H1 (cell line): ENCODE data around the gene EPB41L3. TPM values are rescaled to one million over a fixed set of nuclear protein-coding genes. Genes with fewer than 3 reads are reported as not detected.

ENCODE experiments used
- CTCF ChIA-PET: fragments of 300-600 bp; sonication (Branson Sonifier 250); formaldehyde crosslinking; loops from one replicate; lab custom pipeline; 2021; ENCODE audit not compliant: partially characterized antibody; lab: Charles Lee
- POLR2A ChIA-PET: fragments of 300-600 bp; sonication (Branson Sonifier 250); formaldehyde crosslinking; loops from one replicate; lab custom pipeline; 2021; ENCODE audit warnings: inconsistent platforms; ENCODE audit not compliant: partially characterized antibody; lab: Charles Lee
- DNase-seq, 2 experiments: peaks; one replicate each; pipeline versions ENCODE4 v3.0.0 to v3.0.0-alpha.2; 2010 to 2022; ENCODE audit warnings: low spot score in 2 of 2, low read depth in 1 of 2, mixed read lengths in 1 of 2
- FAIRE-seq: peaks from 2 replicates; lab custom pipeline; 2011; peaks lifted over from hg19 to GRCh38; lab: Jason Lieb, UNC
- H2AFZ ChIP-seq: 2 replicates; pipeline ENCODE4 v1.8.1; 2012; ENCODE audit warnings: low read length, inconsistent platforms
- H2AK5ac ChIP-seq: 2 replicates; pipeline ENCODE4 v1.6.1; 2013; ENCODE audit warnings: low read depth, low read length
- H2BK120ac ChIP-seq: replicated peaks from 2 replicates; pipeline ENCODE3; 2013; ENCODE audit warnings: low read depth, low read length, inconsistent platforms
- H2BK12ac ChIP-seq: 2 replicates; pipeline ENCODE4 v1.6.1; 2013; ENCODE audit warnings: low read depth, low read length
- H2BK15ac ChIP-seq: 2 replicates; pipeline ENCODE4 v1.6.1; 2013; ENCODE audit warnings: low read length
- H2BK20ac ChIP-seq: 2 replicates; pipeline ENCODE4 v1.6.1; 2013; ENCODE audit warnings: low read length
- H2BK5ac ChIP-seq: 2 replicates; pipeline ENCODE4 v1.6.1; 2013; ENCODE audit warnings: low read depth, low read length
- H3K14ac ChIP-seq: 2 replicates; pipeline ENCODE4 v1.6.1; 2013; ENCODE audit warnings: inconsistent platforms; ENCODE audit not compliant: insufficient read length
- H3K18ac ChIP-seq: 2 replicates; pipeline ENCODE4 v1.6.1; 2013; ENCODE audit warnings: low read length; ENCODE audit errors: extremely low read depth
- H3K23ac ChIP-seq: 2 replicates; pipeline ENCODE4 v1.6.1; 2013; ENCODE audit warnings: inconsistent platforms; ENCODE audit not compliant: insufficient read length
- H3K23me2 ChIP-seq: 2 replicates; pipeline ENCODE4 v1.6.1; 2013; ENCODE audit warnings: low read depth, low read length
- H3K27ac ChIP-seq: 2 replicates; pipeline ENCODE4 v1.6.1; 2011; ENCODE audit warnings: low read depth, low read length, inconsistent platforms
- H3K27me3 ChIP-seq, 4 experiments: replicated peaks in 1 of 4; 1 replicate in 1 of 4; 2 replicates in 3 of 4; pipeline versions ENCODE4 v1.6.1 to v1.8.1; 2011 to 2013; ENCODE audit warnings: low read length in 3 of 4, mild to moderate bottlenecking in 3 of 4, inconsistent platforms in 2 of 4, mixed read lengths in 2 of 4, moderate library complexity in 1 of 4; ENCODE audit not compliant: control insufficient read depth in 3 of 4, insufficient read depth in 3 of 4; ENCODE audit errors: extremely low read depth in 1 of 4
- H3K36me3 ChIP-seq, 4 experiments: 2 replicates each; pipeline versions ENCODE4 v1.6.1 to v1.8.1; 2011 to 2013; ENCODE audit warnings: mild to moderate bottlenecking in 4 of 4, low read length in 3 of 4, moderate library complexity in 2 of 4, control low read depth in 1 of 4, inconsistent platforms in 1 of 4; ENCODE audit not compliant: insufficient read depth in 4 of 4, control insufficient read depth in 2 of 4
- H3K4ac ChIP-seq: replicated peaks from 2 replicates; pipeline ENCODE3; 2013; ENCODE audit warnings: low read length, low read depth, mixed read lengths, inconsistent platforms; ENCODE audit not compliant: insufficient read length
- H3K4me1 ChIP-seq, 4 experiments: replicated peaks in 1 of 4; 1 replicate in 1 of 4; 2 replicates in 3 of 4; pipeline versions ENCODE4 v1.6.1 to v1.8.1; 2011 to 2013; ENCODE audit warnings: low read length in 3 of 4, inconsistent platforms in 2 of 4, mixed read lengths in 1 of 4; ENCODE audit not compliant: insufficient read depth in 4 of 4, control insufficient read depth in 3 of 4
- H3K4me2 ChIP-seq, 2 experiments: 2 replicates each; pipeline versions ENCODE4 v1.6.1 to v1.8.1; 2011 to 2013; ENCODE audit warnings: low read depth in 2 of 2, low read length in 2 of 2, control low read depth in 1 of 2, inconsistent platforms in 1 of 2, mild to moderate bottlenecking in 1 of 2; ENCODE audit not compliant: insufficient read depth in 1 of 2
- H3K4me3 ChIP-seq, 4 experiments: fragments of 200-600, 300-600 bp in 1 of 4; sonication (generic), shearing (Covaris generic), sonication (Bioruptor Twin) in 1 of 4; 2 replicates each; pipeline versions ENCODE4 v1.5.1 to v1.8.1; 2011 to 2016; ENCODE audit warnings: low read length in 4 of 4, low read depth in 3 of 4, control low read depth in 2 of 4, inconsistent platforms in 2 of 4, mild to moderate bottlenecking in 2 of 4, mixed read lengths in 1 of 4, moderate library complexity in 1 of 4; ENCODE audit not compliant: insufficient read depth in 2 of 4; ENCODE audit errors: extremely low read depth in 1 of 4
- H3K56ac ChIP-seq: replicated peaks from 2 replicates; pipeline ENCODE3; 2013; ENCODE audit warnings: low read depth, mild to moderate bottlenecking, mixed read lengths, low read length, inconsistent platforms; ENCODE audit not compliant: insufficient read length
- H3K79me1 ChIP-seq: 2 replicates; pipeline ENCODE4 v1.6.1; 2013; ENCODE audit warnings: low read depth, low read length, control low read depth
- H3K79me2 ChIP-seq, 2 experiments: 2 replicates each; pipeline versions ENCODE4 v1.6.1 to v1.8.1; 2012 to 2013; ENCODE audit warnings: low read length in 2 of 2, mild to moderate bottlenecking in 2 of 2, inconsistent platforms in 1 of 2; ENCODE audit not compliant: insufficient read depth in 2 of 2, control insufficient read depth in 1 of 2
- H3K9ac ChIP-seq, 4 experiments: replicated peaks in 1 of 4; 1 replicate in 1 of 4; 2 replicates in 3 of 4; pipeline versions ENCODE4 v1.6.1 to v1.8.1; 2011 to 2013; ENCODE audit warnings: low read depth in 3 of 4, low read length in 3 of 4, control low read depth in 2 of 4, mild to moderate bottlenecking in 2 of 4, moderate library complexity in 2 of 4, inconsistent platforms in 1 of 4; ENCODE audit errors: extremely low read depth in 1 of 4
- H3K9me3 ChIP-seq, 2 experiments: 2 replicates each; pipeline versions ENCODE4 v1.6.1 to v1.8.1; 2012 to 2013; ENCODE audit warnings: mild to moderate bottlenecking in 2 of 2, moderate library complexity in 2 of 2, control low read depth in 1 of 2, inconsistent platforms in 1 of 2, low read depth in 1 of 2, low read length in 1 of 2, mixed read lengths in 1 of 2; ENCODE audit not compliant: insufficient read depth in 2 of 2
- H4K20me1 ChIP-seq, 2 experiments: replicated peaks in 1 of 2; 2 replicates each; pipeline versions ENCODE3 to v1.8.1; 2011 to 2013; ENCODE audit warnings: inconsistent platforms in 2 of 2, low read length in 2 of 2, mild to moderate bottlenecking in 1 of 2; ENCODE audit not compliant: insufficient read depth in 2 of 2, control insufficient read depth in 1 of 2
- H4K5ac ChIP-seq: 2 replicates; pipeline ENCODE4 v1.6.1; 2013; ENCODE audit warnings: low read length, low read depth, mixed read lengths, inconsistent platforms; ENCODE audit not compliant: insufficient read length
- H4K8ac ChIP-seq: 2 replicates; pipeline ENCODE4 v1.8.0; 2013; ENCODE audit warnings: mild to moderate bottlenecking, moderate library complexity, low read length, inconsistent platforms; ENCODE audit not compliant: insufficient read depth; ENCODE audit errors: extremely low read depth
- H4K91ac ChIP-seq: replicated peaks from 2 replicates; pipeline ENCODE3; 2013; ENCODE audit warnings: low read length, mixed read lengths, inconsistent platforms; ENCODE audit not compliant: insufficient read length
- ASH2L ChIP-seq: fragments of 200-600, 300-600 bp; sonication (generic); IDR thresholded peaks from one replicate; pipeline ENCODE4 v1.7.1; 2017; ENCODE audit warnings: low read length
- BACH1 ChIP-seq: IDR thresholded peaks from 2 replicates; pipeline ENCODE4 v1.6.1; 2012; ENCODE audit warnings: low read length, improper control_type of control experiment
- E2F6 ChIP-seq: IDR thresholded peaks from 2 replicates; pipeline ENCODE4 v1.6.1; 2012; ENCODE audit warnings: inconsistent platforms
- EP300 ChIP-seq, 2 experiments: IDR thresholded peaks; 1 replicate in 1 of 2; 2 replicates in 1 of 2; pipeline ENCODE4 v1.6.1; 2011 to 2012; ENCODE audit warnings: low read depth in 2 of 2, low read length in 2 of 2, mild to moderate bottlenecking in 2 of 2, borderline replicate concordance in 1 of 2, inconsistent platforms in 1 of 2, moderate library complexity in 1 of 2
- HDAC2 ChIP-seq, 2 experiments: fragments of 300-600 bp in 1 of 2; sonication (generic) in 1 of 2; IDR thresholded peaks; 2 replicates each; pipeline ENCODE4 v1.6.1; 2011 to 2012; ENCODE audit warnings: low read depth in 2 of 2, low read length in 2 of 2, mild to moderate bottlenecking in 2 of 2, moderate library complexity in 2 of 2, borderline replicate concordance in 1 of 2, inconsistent platforms in 1 of 2
- KDM4A ChIP-seq: IDR thresholded peaks from one replicate; pipeline ENCODE4 v1.7.1; 2012; ENCODE audit warnings: low read depth, mild to moderate bottlenecking, moderate library complexity, low read length, inconsistent platforms; ENCODE audit not compliant: severe bottlenecking
- RAD21 ChIP-seq, 2 experiments: IDR thresholded peaks in 1 of 2; conservative IDR thresholded peaks in 1 of 2; 2 replicates each; pipeline ENCODE4 v1.6.1; 2011; ENCODE audit warnings: low read depth in 2 of 2, low read length in 2 of 2, improper control_type of control experiment in 1 of 2, inconsistent platforms in 1 of 2, mild to moderate bottlenecking in 1 of 2, moderate library complexity in 1 of 2
- WGBS, 2 experiments: shearing (Covaris generic) in 1 of 2; methylation state at CpG; one replicate each; pipeline versions ENCODE4 v1.1.6 to v1.1.7; 2013 to 2015; ENCODE audit warnings: low lambda C conversion rate in 2 of 2, mixed read lengths in 2 of 2, inconsistent platforms in 1 of 2, low coverage in 1 of 2, missing lambda C conversion rate in 1 of 2; ENCODE audit not compliant: insufficient replicate concordance in 2 of 2, insufficient coverage in 1 of 2, insufficient read length in 1 of 2; ENCODE audit errors: extremely low coverage in 1 of 2, missing lambda C conversion rate in 1 of 2; 5-methylcytosine and 5-hydroxymethylcytosine counted together
- long read RNA-seq, 2 experiments: library from RNA in 1 of 2; library from capped mRNA in 1 of 2; stranded (forward); transcript quantifications; one replicate each; pipeline ENCODE4 v2.0.0, GENCODE V29; 2021; ENCODE audit warnings: inconsistent platforms in 1 of 2
- polyA minus RNA-seq, 3 experiments: library from RNA; depleted of rRNA, polyadenylated mRNA; stranded (reverse); fragments of >200 nt; gene quantifications; 1 replicate in 2 of 3; 2 replicates in 1 of 3; pipeline ENCODE4 v1.2.3, GENCODE V29; 2011
- polyA plus RNA-seq, 7 experiments: library from polyadenylated mRNA; depleted of rRNA in 3 of 7; stranded (reverse) in 5 of 7; unstranded in 2 of 7; fragments of >200 nt in 5 of 7; fragments of 200-250 nt in 2 of 7; gene quantifications; 1 replicate in 5 of 7; 2 replicates in 1 of 7; 4 replicates in 1 of 7; pipeline versions ENCODE4 v1.2.1 to v1.2.3, GENCODE V29; 2011 to 2013; ENCODE audit warnings: missing spikeins in 2 of 7, mixed read lengths in 2 of 7
- total RNA-seq: library from RNA; stranded (reverse); fragmentation: NEBNext Ultra II Directional; extraction: Animal tissue kit (Norgen Biotek cat#: 25700); gene quantifications from 2 replicates; pipeline ENCODE4 v1.2.1, GENCODE V29; 2021

Gene EPB41L3
- total RNA-seq = 12.8 and 16.1 TPM in 2 replicates
- polyA plus RNA-seq (2011; rRNA removed) = 7.8 and 7.9 TPM in 2 replicates
- 14.2 TPM for polyA plus RNA-seq (2011; cell fraction: cytosol; rRNA removed)
- polyA plus RNA-seq (2011; cell fraction: nucleus; rRNA removed) = 10.0 TPM
- polyA plus RNA-seq (2012, experiment 1 of 2) = 12.9 to 16.7 TPM (median 14.1 TPM) in 4 replicates
- 1.0 TPM for polyA plus RNA-seq (2012, experiment 2 of 2)
- 10.2 TPM for polyA plus RNA-seq (2013, experiment 1 of 2)
- 9.5 TPM for polyA plus RNA-seq (2013, experiment 2 of 2)
- polyA minus RNA-seq (2011; rRNA and poly(A)+ RNA removed) = 12.3 and 12.6 TPM in 2 replicates
- polyA minus RNA-seq (2011; cell fraction: cytosol; rRNA and poly(A)+ RNA removed) = 9.1 TPM
- 21.0 TPM for polyA minus RNA-seq (2011; cell fraction: nucleus; rRNA and poly(A)+ RNA removed)
- long read RNA-seq, experiment 1, partial matches to known transcripts = 0 of 2 reads
- long read RNA-seq, experiment 1, other reads (novel, unspliced or antisense) = 2 of 2 reads
- long read RNA-seq, experiment 2, partial matches to known transcripts = 1 of 1 reads
- long read RNA-seq, experiment 2, other reads (novel, unspliced or antisense) = 0 of 1 reads

- Histone ChIP-seq H3K79me1 (no peaks in the 10 kb centered on the region), H3K27ac (no peak within 1 kb of the TSS), H2BK15ac (no peak within 1 kb of the TSS), H2AK5ac (no peak within 1 kb of the TSS), H3K9ac (peak within 1 kb of the TSS in 3 of 4 experiments; percentile 20 to 57 (median 34); a peak in 3 of 7 replicates), H3K14ac (no peak within 1 kb of the TSS), H3K9me3 (no peaks in the 10 kb centered on the region), H4K8ac (peak within 1 kb of the TSS; percentile 46; the same call in 1 of the 2 replicates), H2AFZ (peak within 1 kb of the TSS; percentile 56; the same call in 1 of the 2 replicates), H4K5ac (no peak within 1 kb of the TSS), H3K4ac (no peak within 1 kb of the TSS), H3K18ac (no peak within 1 kb of the TSS; the same call in 1 of the 2 replicates), H3K23ac (no peak within 1 kb of the TSS), H3K56ac (no peak within 1 kb of the TSS), H3K27me3 (peaks cover 0 to 5% (median 3%) of the 10 kb centered on the region in 4 experiments; a peak in 4 of 7 replicates), H3K4me1 (peaks cover 0 to 3% (median 0%) of the 10 kb centered on the region in 4 experiments; a peak in 1 of 7 replicates), H4K20me1 (peaks cover 0 to 1% of the 10 kb centered on the region in 2 experiments), H3K36me3 (no peaks in the 10 kb centered on the region), H3K4me3 (peak within 1 kb of the TSS; percentile 66 to 89 (median 76)), H4K91ac (no peak within 1 kb of the TSS), H2BK5ac (no peak within 1 kb of the TSS), H3K79me2 (no peaks in the 10 kb centered on the region), H3K4me2 (peak within 1 kb of the TSS; percentile 74 to 78), H2BK20ac (no peak within 1 kb of the TSS), H3K23me2 (peaks cover 12% of the 10 kb centered on the region; the same call in 1 of the 2 replicates), H2BK120ac (no peak within 1 kb of the TSS), H2BK12ac (no peak within 1 kb of the TSS)
- POLR2A ChIA-PET = interaction anchor here (0.6 kb wide), 1 partner anchor 9 kb away, joined by 3 read pairs; no protein-coding TSS in a partner anchor
- FAIRE-seq (no peak), DNase-seq (peak in 1 of 2 experiments; percentile 58)
- 1% methylated on average over 32 of the region's 57 CpGs; no CpG with 5 or more reads in 1 of the 2 experiments for WGBS, 2 experiments
- CTCF ChIA-PET = interaction anchor here (0.7 to 0.9 kb wide), 3 partner anchors 8 to 1102 kb away, joined by 3 read pairs; no protein-coding TSS in a partner anchor
- TF ChIP-seq E2F6 = no peak
- peak in 1 of 2 experiments; percentile 51; a peak in 1 of 4 replicates for TF ChIP-seq HDAC2 (IDR thresholded peaks at IDR 0.05; ENCODE audit: borderline replicate concordance in 1 of 2, low read depth in 2 of 2, low read length in 2 of 2)
- peak; percentile 68 for TF ChIP-seq ASH2L
- TF ChIP-seq BACH1 = 0 out of 2 replicates have a peak, but pooled peaks have one; percentile 16
- TF ChIP-seq EP300 (IDR thresholded peaks at IDR 0.05; ENCODE audit: borderline replicate concordance in 1 of 2, low read depth in 2 of 2, low read length in 2 of 2) = no peak
- TF ChIP-seq KDM4A = peak; percentile 57
- TF ChIP-seq RAD21 (IDR thresholded peaks at IDR 0.05 in 1 of 2, conservative IDR thresholded peaks at IDR 0.05 in 1 of 2; ENCODE audit: low read depth in 2 of 2, low read length in 2 of 2) = no peak
Observed at GRCh38 chr18:5543773-5544389, at the start of gene EPB41L3. Gene EPB41L3 (minus strand): TSS chr18:5543997. CDS start chr18:5489183, 54,814 bp downstream.
